ENCODE results near the gene PXN.
A peak's percentile ranks its signal among the peaks of the same experiment; 100 is the strongest.
"Not testable (repeated sequence)": the region's sequence is repeated elsewhere in the genome, so short reads cannot be mapped to it uniquely, and the experiment has no call there.

The PXN gene

GRCh38 chr12:120204171-120204570 lies 61.4 kb downstream of the PXN start:
- no peak for DNase-seq

GRCh38 chr12:120200364-120200800 lies 65.1 kb downstream of the PXN start:
- DNase-seq = no peak

GRCh38 chr12:120199595-120200306 lies 65.8 kb downstream of the PXN start:
- DNase-seq = no peak

- no peak for DNase-seq
Measured at GRCh38 chr12:120199025-120199424, 66.5 kb downstream of the PXN start.

- no peak for DNase-seq
Measured at GRCh38 chr12:120197542-120197887, 68.0 kb downstream of the PXN start.

GRCh38 chr12:120196817-120197541 lies 68.6 kb downstream of the PXN start:
- not testable (repeated sequence) for DNase-seq

- DNase-seq = no peak
Measured at GRCh38 chr12:120196363-120196762, 69.2 kb downstream of the PXN start.

- peak; percentile 22 for DNase-seq
Measured at GRCh38 chr12:120194534-120195395, 70.8 kb downstream of the PXN start, which contains the start of gene GCN1. Gene GCN1 (minus strand): TSS chr12:120194715. CDS start chr12:120194697, 18 bp downstream.

GRCh38 chr12:120194226-120194533 lies 71.3 kb downstream of the PXN start:
- DNase-seq = no peak

- not testable (repeated sequence) for DNase-seq
Measured at GRCh38 chr12:120193286-120193685, 72.2 kb downstream of the PXN start.

GRCh38 chr12:120190985-120191480 lies 74.5 kb downstream of the PXN start:
- no peak for DNase-seq

- no peak for DNase-seq
Measured at GRCh38 chr12:120190386-120190785, 75.1 kb downstream of the PXN start.

GRCh38 chr12:120186654-120187053 lies 78.9 kb downstream of the PXN start:
- DNase-seq = no peak

- DNase-seq = no peak
Measured at GRCh38 chr12:120183211-120183631, 82.3 kb downstream of the PXN start.

- no peak for DNase-seq
Measured at GRCh38 chr12:120181991-120182631, 83.4 kb downstream of the PXN start.

- DNase-seq = no peak
Measured at GRCh38 chr12:120180975-120181374, 84.6 kb downstream of the PXN start.

GRCh38 chr12:120175537-120175936 lies 90.0 kb downstream of the PXN start:
- DNase-seq = no peak

- DNase-seq = no peak
Measured at GRCh38 chr12:120175062-120175461, 90.5 kb downstream of the PXN start.

- DNase-seq = no peak
Measured at GRCh38 chr12:120172053-120172452, 93.5 kb downstream of the PXN start.

- DNase-seq = no peak
Measured at GRCh38 chr12:120170631-120171030, 94.9 kb downstream of the PXN start.

- DNase-seq = no peak
Measured at GRCh38 chr12:120169946-120170345, 95.6 kb downstream of the PXN start.

GRCh38 chr12:120168337-120168736 lies 97.2 kb downstream of the PXN start:
- DNase-seq = no peak

GRCh38 chr12:120167529-120168095 lies 97.9 kb downstream of the PXN start:
- no peak for DNase-seq

Measured in NCI-H1048 (cell line).